Esophagus muscularis mucosa (tissue), 4 donors: Measurements from ENCODE around the gene ADK. TPM values are rescaled to one million over a fixed set of nuclear protein-coding genes. Genes with fewer than 3 reads are reported as not detected.
A peak's percentile ranks its signal among the peaks of the same experiment; 100 is the strongest.
"Not testable (repeated sequence)": the region's sequence is repeated elsewhere in the genome, so short reads cannot be mapped to it uniquely, and the experiment has no call there.

Experiments
- DNase-seq: peaks from one replicate; pipeline ENCODE4 v3.0.0-alpha.2; 2017; ENCODE audit errors: extremely low spot score
- H3K27ac ChIP-seq, 4 donors: fragments of 200-600 bp; sonication (generic); replicated peaks in 1 of 4; 1 replicate in 3 of 4; 2 replicates in 1 of 4; pipeline ENCODE4 v1.5.1; 2016 to 2019; ENCODE audit warnings: mild to moderate bottlenecking in 1 of 4
- H3K27me3 ChIP-seq, 4 donors: fragments of 200-600 bp; sonication (generic); one replicate each; pipeline versions ENCODE4 v1.5.1 to v1.6.0; 2016 to 2019
- H3K36me3 ChIP-seq, 4 donors: fragments of 200-600 bp; sonication (generic); one replicate each; pipeline ENCODE4 v1.5.1; 2016 to 2019
- H3K4me1 ChIP-seq, 4 donors: fragments of 200-600 bp; sonication (generic); one replicate each; pipeline ENCODE4 v1.5.1; 2016 to 2019
- H3K4me3 ChIP-seq, 4 donors: fragments of 200-600 bp; sonication (generic); 1 replicate in 2 of 4; 2 replicates in 2 of 4; pipeline ENCODE4 v1.5.1; 2016 to 2019; ENCODE audit warnings: mild to moderate bottlenecking in 4 of 4, moderate library complexity in 1 of 4
- H3K9me3 ChIP-seq, 4 donors: fragments of 200-600 bp; sonication (generic); 1 replicate in 3 of 4; 2 replicates in 1 of 4; pipeline ENCODE4 v1.5.1; 2016 to 2019
- CTCF ChIP-seq, 3 experiments: fragments of 200-600 bp in 2 of 3; fragments of 450-650 bp in 1 of 3; sonication (generic) in 2 of 3; IDR thresholded peaks; one replicate each; pipeline ENCODE4 v1.5.1; 2017 to 2019; ENCODE audit warnings: antibody characterized with exemption in 3 of 3, mild to moderate bottlenecking in 2 of 3, moderate library complexity in 1 of 3
- EP300 ChIP-seq: sonication (generic); formaldehyde crosslinking; IDR thresholded peaks from one replicate; pipeline ENCODE4 v1.6.1; 2017; ENCODE audit warnings: antibody characterized with exemption
- POLR2A ChIP-seq: fragments of 450-650 bp; IDR thresholded peaks from one replicate; pipeline ENCODE4 v1.6.1; 2017; ENCODE audit warnings: antibody characterized with exemption, moderate library complexity, mild to moderate bottlenecking, low read depth
- POLR2AphosphoS5 ChIP-seq, 2 donors: sonication (generic); formaldehyde crosslinking; IDR thresholded peaks; one replicate each; pipeline ENCODE4 v1.6.1; 2017; ENCODE audit warnings: antibody characterized with exemption in 2 of 2
- WGBS: methylation state at CpG from one replicate; pipeline ENCODE4 v1.1.5; 2018; 5-methylcytosine and 5-hydroxymethylcytosine counted together
- intact Hi-C: fragments of 100-400 bp; cut with DNase I; formaldehyde crosslinking; loops from one replicate; pipeline ENCODE4 v1.15.1; 2023
- total RNA-seq, 4 donors: library from RNA; depleted of rRNA; stranded (reverse); fragments of >200 nt; gene quantifications; one replicate each; pipeline versions ENCODE4 v1.1.0 to v1.2.1, GENCODE V29; 2016

ADK gene
- total RNA-seq, 4 donors from 2014 or later, result 20.2 to 23.3 (median 21.2) TPM

DNA sequence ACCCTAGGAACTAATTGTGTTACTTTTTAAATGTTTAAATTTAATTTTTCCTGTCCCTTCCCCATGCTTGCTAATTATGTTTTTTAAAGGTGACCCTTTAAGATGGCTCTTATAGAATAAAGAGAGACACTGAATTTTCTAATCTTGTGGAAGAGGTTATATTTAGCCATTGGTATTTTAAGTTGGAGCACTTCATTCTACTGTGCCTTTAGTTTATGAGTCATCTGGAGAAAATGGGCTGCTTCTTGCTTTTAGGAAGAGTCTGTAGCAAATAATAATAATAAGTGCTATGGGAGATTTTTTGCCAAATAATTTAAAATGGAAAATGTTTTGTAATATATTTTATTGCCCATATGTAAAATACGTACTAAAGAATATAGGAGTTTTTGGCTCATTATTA lies 139.7 kb downstream of the ADK start:
- H3K27me3 ChIP-seq, result no peaks in the 10 kb centered on the region
- H3K36me3 ChIP-seq, result no peaks in the 10 kb centered on the region
- TF ChIP-seq EP300, result no peak
- no peak for TF ChIP-seq POLR2AphosphoS5 (IDR thresholded peaks at IDR 0.05)
- no peak for TF ChIP-seq CTCF (IDR thresholded peaks at IDR 0.05)
- no peak for TF ChIP-seq POLR2A
- no peaks in the 10 kb centered on the region for H3K9me3 ChIP-seq
- no peak for DNase-seq
- peak overlapping the region in 2 of 4 donors; percentile 3 to 33 for H3K4me3 ChIP-seq
- intact Hi-C loops, result no loop called here
- H3K27ac ChIP-seq, result peak overlapping the region; percentile 66 to 74 (median 70)
- H3K4me1 ChIP-seq, result peaks cover 3 to 48% (median 31%) of the 10 kb centered on the region in 4 donors
- 53% methylated on average over 1 of the region's 1 CpG for WGBS

DNA sequence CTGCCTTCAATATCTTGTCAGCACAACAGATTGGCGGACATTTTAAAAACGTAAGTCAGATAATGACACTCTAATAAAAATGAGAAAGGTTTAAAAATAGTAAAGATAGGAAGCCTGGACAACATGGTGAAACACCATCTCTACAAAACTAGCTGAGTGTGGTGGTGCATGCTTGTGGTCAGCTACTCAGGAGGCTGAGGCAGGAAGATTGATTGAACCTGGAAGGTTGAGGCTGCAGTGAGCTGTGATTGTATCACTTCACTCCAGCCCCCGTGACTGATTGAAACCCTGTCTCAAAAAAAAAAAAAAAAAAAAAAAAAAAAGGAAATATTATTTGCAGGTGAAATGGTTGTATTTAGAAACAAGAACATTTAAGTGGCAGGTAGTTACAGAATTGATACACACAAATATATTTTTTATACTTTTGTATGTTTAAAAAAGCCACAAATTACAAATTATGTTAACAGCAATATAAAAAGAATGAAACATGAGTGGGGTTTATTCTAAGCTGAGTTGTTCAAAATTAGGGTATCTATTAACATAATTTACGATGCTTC lies 141.9 kb downstream of the ADK start:
- Histone ChIP-seq H3K36me3 (no peaks in the 10 kb centered on the region), H3K4me1 (peaks cover 3 to 48% (median 31%) of the 10 kb centered on the region in 4 donors), H3K4me3 (no peak overlapping the region), H3K27me3 (no peaks in the 10 kb centered on the region), H3K9me3 (no peaks in the 10 kb centered on the region), H3K27ac (peak overlapping the region in 3 of 4 donors; percentile 62 to 69 (median 65))
- WGBS, result 79% methylated on average over 4 of the region's 4 CpGs
- TF ChIP-seq CTCF (IDR thresholded peaks at IDR 0.05) (no peak), POLR2A (no peak), POLR2AphosphoS5 (IDR thresholded peaks at IDR 0.05) (no peak), EP300 (no peak)
- intact Hi-C loops, result no loop called here
- DNase-seq, result no peak

GRCh38 chr10:74293686-74294371 lies 142.8 kb downstream of the ADK start:
- DNase-seq, result no peak
- peaks cover 3 to 48% (median 31%) of the 10 kb centered on the region in 4 donors for H3K4me1 ChIP-seq
- TF ChIP-seq CTCF (IDR thresholded peaks at IDR 0.05) (no peak), POLR2A (no peak), POLR2AphosphoS5 (IDR thresholded peaks at IDR 0.05) (no peak), EP300 (no peak)
- no peaks in the 10 kb centered on the region for H3K27me3 ChIP-seq
- H3K36me3 ChIP-seq, result no peaks in the 10 kb centered on the region
- no peaks in the 10 kb centered on the region for H3K9me3 ChIP-seq
- peak overlapping the region; percentile 24 to 69 (median 64) for H3K27ac ChIP-seq
- WGBS, result 77% methylated on average over 1 of the region's 1 CpG
- H3K4me3 ChIP-seq, result no peak overlapping the region
- intact Hi-C loops, result no loop called here

DNA sequence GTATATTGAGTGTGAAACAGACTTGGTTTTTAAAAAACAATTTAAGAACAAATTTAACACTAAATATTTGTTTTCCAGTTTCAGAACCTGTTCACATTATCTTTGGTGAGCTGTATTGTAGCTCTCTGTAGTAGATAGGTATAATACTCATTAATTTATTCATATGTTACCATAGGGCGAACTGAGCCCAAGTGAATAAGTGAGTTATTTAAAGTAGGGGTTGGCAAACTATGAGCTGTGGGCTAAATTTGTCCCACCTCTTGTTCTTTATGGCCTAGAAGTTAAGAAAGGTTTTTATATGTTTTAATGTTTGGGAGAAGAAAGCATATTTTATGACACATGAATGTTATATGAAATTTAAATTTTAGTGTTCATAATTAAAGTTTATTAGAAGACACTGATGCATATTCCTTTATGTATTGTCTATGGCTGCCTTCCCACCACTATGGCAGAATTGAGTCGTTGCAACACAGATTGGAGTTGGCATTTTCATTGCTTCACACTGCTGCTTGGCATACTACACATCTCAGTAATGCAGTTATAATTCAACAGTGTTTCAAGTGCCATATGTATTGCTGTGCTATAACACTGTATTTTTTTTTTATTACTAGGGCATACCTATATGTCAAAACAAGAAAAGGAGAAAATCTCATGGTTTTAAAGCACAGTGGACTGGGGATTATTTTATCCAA lies 146.5 kb downstream of the ADK start:
- H3K36me3 ChIP-seq, result no peaks in the 10 kb centered on the region
- TF ChIP-seq POLR2A, result no peak
- TF ChIP-seq EP300, result no peak
- 89% methylated on average over 2 of the region's 2 CpGs for WGBS
- intact Hi-C loops, result no loop called here
- peaks cover 0 to 23% (median 15%) of the 10 kb centered on the region in 4 donors for H3K4me1 ChIP-seq
- no peaks in the 10 kb centered on the region for H3K9me3 ChIP-seq
- no peaks in the 10 kb centered on the region for H3K27me3 ChIP-seq
- DNase-seq, result no peak
- H3K27ac ChIP-seq, result no peak overlapping the region
- no peak overlapping the region for H3K4me3 ChIP-seq

DNA sequence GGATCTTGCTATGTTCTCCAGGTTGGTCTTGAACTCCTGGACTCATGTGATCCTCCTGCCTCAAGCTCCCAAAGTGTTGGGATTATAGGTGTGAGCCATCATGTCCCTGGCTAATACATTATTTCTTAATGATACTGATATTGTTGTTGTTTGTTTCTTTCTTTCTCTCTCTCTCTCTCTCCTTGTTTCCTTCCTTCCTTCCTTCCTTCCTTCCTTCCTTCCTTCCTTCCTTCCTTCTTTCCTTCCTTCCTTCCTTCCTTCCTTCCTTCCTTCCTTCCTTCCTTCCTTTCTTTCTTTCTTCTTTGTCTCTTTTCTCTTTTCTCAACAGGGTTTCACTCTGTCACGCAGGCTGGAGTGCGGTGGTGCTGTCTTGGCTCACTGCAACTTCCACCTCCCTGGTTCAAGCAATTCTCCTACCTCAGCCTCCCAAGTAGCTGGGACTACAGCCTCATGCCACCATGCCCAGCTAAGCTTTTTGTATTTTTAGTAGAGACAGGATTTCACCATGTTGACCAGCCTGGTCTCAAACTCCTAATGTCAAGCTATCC lies 149.1 kb downstream of the ADK start:
- H3K27me3 ChIP-seq, H3K4me3 ChIP-seq, H3K9me3 ChIP-seq, H3K36me3 ChIP-seq, intact Hi-C loops, H3K27ac ChIP-seq, H3K4me1 ChIP-seq, DNase-seq: not testable (repeated sequence)
- WGBS, result 79% methylated on average over 2 of the region's 2 CpGs
